ENCODE results near the gene HES7. TPM values are rescaled to one million over a fixed set of nuclear protein-coding genes. Genes with fewer than 3 reads are reported as not detected.

The HES7 gene
- polyA plus RNA-seq, 2 of the 4 experiments (the other 2 are of a cell fraction): 0.56 to 0.72 TPM

GRCh38 chr17:8121681-8122421, 2.1 kb downstream of the HES7 start (continued):
- 0 out of 2 replicates have a peak, but pooled peaks have one; percentile 19 for TF ChIP-seq GATA3 (IDR thresholded peaks at IDR 0.05; ENCODE audit: borderline replicate concordance)

- Histone ChIP-seq H3K4me3 (peak overlapping the region; percentile 56), H3K4me2 (peak overlapping the region; percentile 95), H3K4me1 (peaks cover 27% of the 10 kb centered on the region), H3K27ac (peak overlapping the region; percentile 61 to 83), H3K9me3 (no peaks in the 10 kb centered on the region)
- TF ChIP-seq PHF8 (IDR thresholded peaks at IDR 0.05; ENCODE audit: borderline replicate concordance, low read depth): no peak
- no peak for FAIRE-seq
- ChIA-PET CTCF (interaction anchor here (0.8 to 8.1 kb wide), 12 partner anchors 9 to 240 kb away, joined by 3 to 116 read pairs (median 6); partner anchors contain the start of genes TMEM107 and VAMP2), POLR2A (interaction anchor here (1.1 to 3.9 kb wide), 4 partner anchors 35 to 55 kb away, joined by 6 to 35 read pairs (median 8); no protein-coding TSS in a partner anchor)
- ATAC-seq: 0 out of 6 replicates have a peak, but pooled peaks of 1 of the 2 experiments have one; percentile 0
- WGBS (ENCODE audit: missing lambda C conversion rate): under 1% methylated on average over 11 of the region's 25 CpGs
- no peak for DNase-seq (ENCODE audit: low read depth in 1 of 2, low spot score in 1 of 2)
These were observed 2.6 kb downstream of the HES7 start for GRCh38 chr17:8121407-8121680.

- H3K9me3 ChIP-seq: no peaks in the 10 kb centered on the region
- H3K27ac ChIP-seq: peak overlapping the region; percentile 65 to 83
- H3K4me1 ChIP-seq: peaks cover 27% of the 10 kb centered on the region
- H3K4me2 ChIP-seq: peak overlapping the region; percentile 95
- FAIRE-seq (no peak), DNase-seq (ENCODE audit: low read depth in 1 of 2, low spot score in 1 of 2) (peak; percentile 78 to 93), ATAC-seq (peak; percentile 1 to 6; a peak in 3 of 6 replicates)
- POLR2A ChIA-PET: interaction anchor here (0.5 to 4.4 kb wide), 19 partner anchors 33 to 256 kb away, joined by 3 to 41 read pairs (median 7); partner anchors contain the start of genes CTC1, KRABD2, PFAS and SLC25A35
- CTCF ChIA-PET: interaction anchor here (0.7 to 24.1 kb wide), 18 partner anchors 15 to 180 kb away, joined by 3 to 1490 read pairs (median 10); partner anchors contain the start of genes ALOX12B, PER1 and VAMP2
- peak overlapping the region; percentile 56 for H3K4me3 ChIP-seq
- WGBS (ENCODE audit: missing lambda C conversion rate): under 1% methylated on average over 40 of the region's 40 CpGs
- TF ChIP-seq HMGXB4 (CRISPR knock-in tag; IDR thresholded peaks at IDR 0.05; ENCODE audit: borderline replicate concordance) (peak; percentile 72), CHD2 (IDR thresholded peaks at IDR 0.05; ENCODE audit: low read length, partially characterized antibody) (no peak), CTCF (IDR thresholded peaks at IDR 0.05) (no peak; the same call in 1 of the 3 replicates), SREBF2 (IDR thresholded peaks at IDR 0.05) (peak; percentile 77), PBX3 (IDR thresholded peaks at IDR 0.05) (peak; percentile 47; the same call in 1 of the 2 replicates), ZSCAN20 (CRISPR knock-in tag; IDR thresholded peaks at IDR 0.05) (no peak), HOXB5 (CRISPR knock-in tag; IDR thresholded peaks at IDR 0.05) (peak; percentile 70; the same call in 1 of the 2 replicates), CHD4 (IDR thresholded peaks at IDR 0.05; ENCODE audit: borderline replicate concordance) (peak; percentile 75; the same call in 1 of the 2 replicates), JUN (IDR thresholded peaks at IDR 0.05) (peak in 1 of 2 experiments; percentile 14; a peak in 2 of 5 replicates), ZC3H11A (IDR thresholded peaks at IDR 0.05) (no peak), HEYL (CRISPR knock-in tag; IDR thresholded peaks at IDR 0.05) (no peak), ATOH8 (CRISPR knock-in tag; IDR thresholded peaks at IDR 0.05; ENCODE audit: low read depth) (peak; percentile 22; the same call in 1 of the 2 replicates), EHF (CRISPR knock-in tag; IDR thresholded peaks at IDR 0.05) (peak; percentile 73), MYC (IDR thresholded peaks at IDR 0.05; ENCODE audit: borderline replicate concordance, low read length) (0 out of 2 replicates have a peak, but pooled peaks have one; percentile 57), RARB (CRISPR knock-in tag; IDR thresholded peaks at IDR 0.05) (no peak), RFX5 (IDR thresholded peaks at IDR 0.05) (0 out of 2 replicates have a peak, but pooled peaks have one; percentile 27), ZFP36 (IDR thresholded peaks at IDR 0.05; ENCODE audit: borderline replicate concordance, partially characterized antibody) (no peak), REST (IDR thresholded peaks at IDR 0.05) (peak; percentile 48; the same call in 1 of the 2 replicates)
These were observed 3.1 kb downstream of the HES7 start for GRCh38 chr17:8120520-8121406.

Data from A549 (cell line).